SK-N-MC (cell line): Measurements from ENCODE around the gene GPC5.

ENCODE experiments used
- EZH2 ChIP-seq: fragments of 200-600 bp; sonication (generic); IDR thresholded peaks from one replicate; pipeline ENCODE4 v1.6.1; 2017; ENCODE audit warnings: antibody characterized with exemption
- FOXP2 ChIP-seq: optimal IDR thresholded peaks from 2 replicates; pipeline ENCODE3; 2011; ENCODE audit warnings: mild to moderate bottlenecking, moderate library complexity; ENCODE audit not compliant: insufficient read depth; ENCODE audit errors: extremely low read length, control extremely low read depth
- POLR2AphosphoS5 ChIP-seq: IDR thresholded peaks from 2 replicates; pipeline ENCODE4 v1.6.1; 2012; ENCODE audit warnings: mild to moderate bottlenecking, low read depth, low read length, borderline replicate concordance

GRCh38 chr13:92719868-92720267 lies 1321.4 kb downstream of the GPC5 start:
- no peak for TF ChIP-seq EZH2
- no peak for TF ChIP-seq FOXP2
- TF ChIP-seq POLR2AphosphoS5, result no peak
